DND-41 (cell line): Measurements from ENCODE around the gene HGFAC.

Source experiments
- EZH2 ChIP-seq: IDR thresholded peaks from 3 replicates; pipeline ENCODE4 v1.6.1; 2012; ENCODE audit warnings: borderline replicate concordance, low read depth, mild to moderate bottlenecking, moderate library complexity, low read length, inconsistent platforms; ENCODE audit not compliant: severe bottlenecking
- TF ChIP-seq, protein P1 (sequence below): IDR thresholded peaks from 2 replicates; pipeline ENCODE4 v1.5.1; 2012; ENCODE audit warnings: borderline replicate concordance, low read length, moderate library complexity, mild to moderate bottlenecking; ENCODE audit not compliant: poor library complexity, severe bottlenecking; ENCODE audit errors: extremely low read depth

DNA sequence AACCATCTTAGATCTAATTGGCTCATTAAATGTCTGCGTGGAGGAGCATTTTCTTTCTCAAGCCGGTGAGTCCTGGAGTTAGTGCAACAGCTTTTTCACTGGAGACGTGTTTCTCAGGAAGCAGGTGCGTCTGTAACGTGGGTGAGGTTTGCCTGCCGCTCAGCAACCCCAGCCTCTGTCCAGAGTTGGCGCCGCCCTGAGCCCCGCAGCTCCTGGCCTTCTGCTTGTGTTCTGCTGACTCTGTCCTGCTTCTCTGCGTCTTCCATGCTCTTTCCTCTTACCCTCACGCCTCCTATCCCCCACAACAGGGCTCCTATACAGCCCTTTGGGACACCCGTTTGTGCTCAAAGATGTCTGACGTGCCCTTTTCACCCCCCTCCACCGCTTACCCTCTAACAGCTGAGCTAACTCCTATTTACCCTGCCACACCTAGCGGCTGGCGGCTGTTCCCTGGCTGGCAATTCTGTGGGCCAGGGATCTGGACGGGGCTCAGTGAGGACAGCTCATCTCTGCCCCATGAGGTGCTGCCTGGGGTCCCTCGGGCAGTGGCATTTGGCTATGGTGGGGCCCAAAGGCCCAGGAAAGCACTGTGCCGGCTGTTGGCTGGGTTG, 40.1 kb downstream of the HGFAC start:
- TF ChIP-seq, protein P1, sequence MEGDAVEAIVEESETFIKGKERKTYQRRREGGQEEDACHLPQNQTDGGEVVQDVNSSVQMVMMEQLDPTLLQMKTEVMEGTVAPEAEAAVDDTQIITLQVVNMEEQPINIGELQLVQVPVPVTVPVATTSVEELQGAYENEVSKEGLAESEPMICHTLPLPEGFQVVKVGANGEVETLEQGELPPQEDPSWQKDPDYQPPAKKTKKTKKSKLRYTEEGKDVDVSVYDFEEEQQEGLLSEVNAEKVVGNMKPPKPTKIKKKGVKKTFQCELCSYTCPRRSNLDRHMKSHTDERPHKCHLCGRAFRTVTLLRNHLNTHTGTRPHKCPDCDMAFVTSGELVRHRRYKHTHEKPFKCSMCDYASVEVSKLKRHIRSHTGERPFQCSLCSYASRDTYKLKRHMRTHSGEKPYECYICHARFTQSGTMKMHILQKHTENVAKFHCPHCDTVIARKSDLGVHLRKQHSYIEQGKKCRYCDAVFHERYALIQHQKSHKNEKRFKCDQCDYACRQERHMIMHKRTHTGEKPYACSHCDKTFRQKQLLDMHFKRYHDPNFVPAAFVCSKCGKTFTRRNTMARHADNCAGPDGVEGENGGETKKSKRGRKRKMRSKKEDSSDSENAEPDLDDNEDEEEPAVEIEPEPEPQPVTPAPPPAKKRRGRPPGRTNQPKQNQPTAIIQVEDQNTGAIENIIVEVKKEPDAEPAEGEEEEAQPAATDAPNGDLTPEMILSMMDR: no peak
- no peak for TF ChIP-seq EZH2
